HepG2 (cell line): ENCODE measurements around the gene AKAP7. TPM values are rescaled to one million over a fixed set of nuclear protein-coding genes. Genes with fewer than 3 reads are reported as not detected.

Experiments used
- ATAC-seq: fragments of 200-7000 bp; cut with Tn5 transposase; 3 replicates; pipeline ENCODE4 v1.9.1; 2020; ENCODE audit warnings: mild to moderate bottlenecking, moderate library complexity
- BruUV-seq: library from RNA; stranded (reverse); fragments of 400-500 nt; replicated peaks from 2 replicates; lab custom pipeline; 2021; lab: Mats Ljungman, UMichigan
- CTCF ChIA-PET: fragments of 300-600 bp; formaldehyde crosslinking; extraction: SDS; loops from one replicate; lab custom pipeline; 2021; ENCODE audit warnings: low total read pairs, inconsistent platforms, low intra/inter-chr PET ratio; lab: Yijun Ruan, JAX
- POLR2A ChIA-PET: fragments of 350-600 bp; sonication (Branson Sonifier 250); formaldehyde crosslinking; loops from one replicate; lab custom pipeline; 2020; ENCODE audit warnings: antibody characterized with exemption, inconsistent platforms; lab: Yijun Ruan, JAX
- DNase-seq: peaks from one replicate; pipeline ENCODE4 v3.0.0-alpha.2; 2015; ENCODE audit warnings: low spot score
- FAIRE-seq: peaks from 3 replicates; lab custom pipeline; 2011; peaks lifted over from hg19 to GRCh38; lab: Jason Lieb, UNC
- H2AFZ ChIP-seq: one replicate; pipeline ENCODE4 v1.6.1; 2011; ENCODE audit warnings: low read length, inconsistent platforms
- H3K27ac ChIP-seq: fragments of 300-600 bp; 3 replicates; pipeline ENCODE4 v1.8.0; 2011; ENCODE audit warnings: mixed run types, mild to moderate bottlenecking, mixed read lengths, low read length, inconsistent platforms; ENCODE audit not compliant: insufficient read depth; ENCODE audit errors: extremely low read length
- H3K27me3 ChIP-seq, 2 experiments: fragments of 200-600 bp in 1 of 2; 2 replicates in 1 of 2; 3 replicates in 1 of 2; pipeline versions ENCODE4 v1.6.0 to v1.8.0; 2011; ENCODE audit warnings: low read length in 2 of 2, mild to moderate bottlenecking in 2 of 2, moderate library complexity in 2 of 2, inconsistent platforms in 1 of 2; ENCODE audit not compliant: insufficient read depth in 2 of 2, control insufficient read depth in 1 of 2
- H3K36me3 ChIP-seq, 2 experiments: fragments of 200-600 bp in 1 of 2; replicated peaks in 1 of 2; 2 replicates in 1 of 2; 3 replicates in 1 of 2; pipeline versions ENCODE4 v1.5.1 to v1.8.0; 2011; ENCODE audit warnings: low read length in 2 of 2, inconsistent platforms in 1 of 2; ENCODE audit not compliant: insufficient read depth in 2 of 2, control insufficient read depth in 1 of 2
- H3K4me1 ChIP-seq: 2 replicates; pipeline ENCODE4 v1.5.1; 2012; ENCODE audit warnings: low read length, inconsistent platforms; ENCODE audit not compliant: insufficient read depth
- H3K4me2 ChIP-seq: 2 replicates; pipeline ENCODE4 v1.6.0; 2011; ENCODE audit warnings: low read depth, low read length, inconsistent platforms
- H3K4me3 ChIP-seq, 3 experiments: fragments of 200-600 bp in 1 of 3; sonication (generic), shearing (Covaris generic) in 1 of 3; replicated peaks in 1 of 3; 2 replicates each; pipeline ENCODE4 v1.5.1; 2011 to 2016; ENCODE audit warnings: low read length in 3 of 3, inconsistent platforms in 2 of 3, low read depth in 2 of 3, mild to moderate bottlenecking in 2 of 3, control low read depth in 1 of 3, mixed read lengths in 1 of 3; ENCODE audit not compliant: insufficient read depth in 1 of 3
- H3K79me2 ChIP-seq: one replicate; pipeline ENCODE4 v1.6.1; 2011; ENCODE audit warnings: low read length, inconsistent platforms; ENCODE audit not compliant: insufficient read depth
- H3K9ac ChIP-seq: 2 replicates; pipeline ENCODE4 v1.6.0; 2011; ENCODE audit warnings: mild to moderate bottlenecking, low read depth, low read length, inconsistent platforms; ENCODE audit not compliant: insufficient read depth
- H3K9me3 ChIP-seq: 2 replicates; pipeline ENCODE4 v1.5.1; 2012; ENCODE audit warnings: mild to moderate bottlenecking, low read length
- H4K20me1 ChIP-seq: 2 replicates; pipeline ENCODE4 v1.6.0; 2011; ENCODE audit warnings: inconsistent platforms, mild to moderate bottlenecking, low read length, moderate library complexity; ENCODE audit not compliant: insufficient read depth
- CREB1 ChIP-seq, 2 experiments: fragments of 450-650 bp in 1 of 2; IDR thresholded peaks; 2 replicates each; pipeline ENCODE4 v1.6.1; 2016 to 2017; ENCODE audit warnings: control low read depth in 1 of 2, mild to moderate bottlenecking in 1 of 2, missing compliant biosample characterization in 1 of 2, missing genetic modification characterization in 1 of 2
- GATAD1 ChIP-seq: IDR thresholded peaks from 2 replicates; pipeline ENCODE4 v1.6.1; 2016; ENCODE audit warnings: missing genetic modification reagents, missing compliant biosample characterization
- LBX2 ChIP-seq: sonication (generic); formaldehyde crosslinking; IDR thresholded peaks from 2 replicates; pipeline ENCODE4 v1.5.0; 2020; ENCODE audit warnings: missing genetic modification reagents, mild to moderate bottlenecking, borderline replicate concordance
- ZFYVE20 ChIP-seq: sonication (generic); formaldehyde crosslinking; IDR thresholded peaks from 2 replicates; pipeline ENCODE4 v1.8.0; 2023; ENCODE audit warnings: low read depth, mild to moderate bottlenecking, moderate library complexity, missing genetic modification reagents, borderline replicate concordance
- WGBS: methylation state at CpG from one replicate; pipeline ENCODE4 v1.1.6; 2017; ENCODE audit warnings: low lambda C conversion rate; 5-methylcytosine and 5-hydroxymethylcytosine counted together
- in situ Hi-C: cut with HindIII; loops from 2 replicates; pipeline ENCODE4 v1.10.0; 2017; ENCODE audit warnings: low pct_unique_long_range_greater_than_20kb; ENCODE audit not compliant: extremely low pct_ligation_motif_present
- intact Hi-C: fragments of 100-400 bp; cut with micrococcal nuclease; formaldehyde crosslinking; loops from one replicate; pipeline ENCODE4 v1.10.0; 2022; ENCODE audit not compliant: unreplicated experiment
- polyA plus RNA-seq, 8 experiments: library from polyadenylated mRNA; depleted of rRNA in 3 of 8; stranded (reverse) in 7 of 8; unstranded in 1 of 8; fragments of >200 nt; fragmentation: Illumina TruSeq in 4 of 8; extraction: Trizol in 4 of 8; gene quantifications; 2 replicates each; pipeline versions ENCODE4 v1.2.1 to v1.2.3, GENCODE V29; 2011 to 2016; ENCODE audit warnings: low read depth in 4 of 8, missing spikeins in 1 of 8, mixed read lengths in 1 of 8; ENCODE audit not compliant: insufficient read depth in 1 of 8
- total RNA-seq, 5 experiments: library from RNA; depleted of rRNA; stranded (reverse); fragments of >200 nt; fragmentation: Illumina TruSeq; extraction: Trizol; gene quantifications; 2 replicates each; pipeline ENCODE4 v1.2.3, GENCODE V29; 2016; ENCODE audit warnings: low read depth in 1 of 5

The AKAP7 gene
- total and polyA plus RNA-seq, 2 of the 13 experiments (the other 11 are each of a cell fraction or from before 2014, with no cell fraction given) = 3.6 to 11.7 TPM

- no peak overlapping the region for H3K9ac ChIP-seq
- FAIRE-seq (no peak), ATAC-seq (peak; percentile 45; the same call in 1 of the 3 replicates), DNase-seq (no peak)
- no peaks in the 10 kb centered on the region for H3K36me3 ChIP-seq
- peaks cover 44% of the 10 kb centered on the region for H3K4me1 ChIP-seq
- in situ Hi-C loops (no loop called here), intact Hi-C loops (no loop called here)
- no peak overlapping the region for H2AFZ ChIP-seq
- H4K20me1 ChIP-seq = no peaks in the 10 kb centered on the region
- BruUV-seq = no TSS peak
- H3K4me3 ChIP-seq = no peak overlapping the region
- peak; percentile 40; the same call in 1 of the 2 replicates for TF ChIP-seq CREB1 (IDR thresholded peaks at IDR 0.05)
- TF ChIP-seq CREB1 (CRISPR knock-in tag; IDR thresholded peaks at IDR 0.05) = no peak
- no peak for TF ChIP-seq LBX2 (CRISPR knock-in tag)
- H3K4me2 ChIP-seq = peak overlapping the region; percentile 30
- 0 out of 2 replicates have a peak, but pooled peaks cover 4% of the 10 kb centered on the region for H3K9me3 ChIP-seq
- peaks cover 0 to 1% of the 10 kb centered on the region in 2 experiments; a peak in 1 of 5 replicates for H3K27me3 ChIP-seq
- WGBS = 10% methylated on average over 4 of the region's 4 CpGs
- H3K27ac ChIP-seq = no peak overlapping the region
- CTCF ChIA-PET = no interaction called here
- POLR2A ChIA-PET = no interaction called here
- H3K79me2 ChIP-seq = no peaks in the 10 kb centered on the region
These were observed 32.0 kb upstream of the AKAP7 start for GRCh38 chr6:131103296-131103695.

- no peak for FAIRE-seq
- intact Hi-C loops = no loop called here
- 18% methylated on average over 1 of the region's 1 CpG for WGBS
- Histone ChIP-seq H3K79me2 (no peaks in the 10 kb centered on the region), H3K9me3 (0 out of 2 replicates have a peak, but pooled peaks cover 4% of the 10 kb centered on the region), H3K9ac (no peak overlapping the region), H3K27ac (no peak overlapping the region), H3K27me3 (peaks cover 0 to 1% of the 10 kb centered on the region in 2 experiments; a peak in 1 of 5 replicates), H2AFZ (no peak overlapping the region)
- ChIA-PET CTCF (no interaction called here), POLR2A (interaction anchor here (0.7 kb wide), 1 partner anchor 65 kb away, joined by 3 read pairs; no protein-coding TSS in a partner anchor)
- no peak for DNase-seq
- BruUV-seq = no TSS peak
- TF ChIP-seq ZFYVE20 (no peak), GATAD1 (CRISPR knock-in tag) (no peak)
- TF ChIP-seq, all 625 proteins: peak for 0
- H3K36me3 ChIP-seq = no peaks in the 10 kb centered on the region
- H4K20me1 ChIP-seq = no peaks in the 10 kb centered on the region
- H3K4me3 ChIP-seq = no peak overlapping the region
- peak overlapping the region; percentile 25 for H3K4me2 ChIP-seq
- in situ Hi-C loops = no loop called here
- ATAC-seq = peak; percentile 20; the same call in 2 of the 3 replicates
- H3K4me1 ChIP-seq = peaks cover 48% of the 10 kb centered on the region
These were observed 31.4 kb upstream of the AKAP7 start for GRCh38 chr6:131103901-131104300.
